ENCODE results near the gene C11orf58.

C11orf58 gene

DNA sequence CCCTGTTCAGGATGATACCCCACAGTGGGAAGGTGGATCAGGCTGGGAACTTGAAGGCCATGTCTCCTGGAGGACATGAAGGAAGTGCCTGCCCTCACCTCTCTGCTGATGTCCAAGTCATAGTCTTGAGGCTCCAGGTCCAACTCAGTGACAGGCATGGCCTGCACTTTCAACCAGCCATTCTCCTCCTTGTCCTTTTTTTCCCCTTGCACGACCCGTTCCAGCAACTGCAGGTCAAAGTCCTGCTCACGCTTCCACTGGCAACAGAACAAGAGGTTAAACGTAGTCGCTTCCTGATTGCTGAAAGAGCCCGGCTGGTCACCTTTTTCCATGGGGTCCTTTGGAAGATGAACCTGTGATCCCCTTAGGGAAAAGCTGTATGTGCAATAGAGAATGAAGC is 47.7 kb downstream of the C11orf58 start:
- no peak for DNase-seq (ENCODE audit: extremely low spot score)
- TF ChIP-seq CTCF (IDR thresholded peaks at IDR 0.05; ENCODE audit: control extremely low read depth, extremely low read depth, low read depth, missing control alignments) = no peak
- CTCF ChIA-PET = interaction anchor here (0.6 to 10.8 kb wide), 24 partner anchors 12 to 742 kb away, joined by 3 to 148 read pairs (median 5); partner anchors contain the start of gene PIK3C2A
- POLR2A ChIA-PET = interaction anchor here (1.3 kb wide), 1 partner anchor 291 kb away, joined by 3 read pairs; the partner anchor contains the start of gene RPS13

DNA sequence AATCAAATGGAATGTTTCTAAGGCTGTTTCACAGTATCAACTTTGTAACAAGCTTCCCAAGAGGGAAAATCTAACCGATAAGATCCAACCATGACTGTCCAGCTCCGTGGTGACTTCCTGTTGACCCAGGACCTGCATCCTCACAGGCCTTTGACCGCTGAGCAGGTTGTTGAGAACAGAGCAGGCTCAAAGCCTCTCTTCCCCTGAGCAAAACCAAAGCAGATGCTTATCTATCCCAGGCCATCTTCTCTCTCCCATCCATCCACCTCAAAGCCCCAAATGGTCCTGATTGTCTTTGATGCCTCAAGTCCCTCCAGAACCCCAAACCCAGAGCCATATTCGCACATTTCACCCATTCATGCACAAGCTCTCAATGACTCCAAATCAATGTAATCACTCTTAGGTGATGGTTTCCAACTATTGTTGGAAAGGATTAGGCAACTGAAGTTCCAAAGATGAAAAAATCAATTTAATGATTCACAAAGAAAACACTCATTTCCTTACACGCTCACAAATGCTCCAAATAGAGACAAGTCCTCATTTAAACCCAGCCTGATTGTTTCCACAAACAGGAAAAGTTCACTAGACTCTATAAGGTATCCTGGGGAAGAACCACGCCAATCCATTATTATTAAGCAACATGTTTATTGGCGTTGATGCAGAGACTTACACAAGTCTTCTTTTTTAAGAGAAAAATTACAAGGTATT is 48.7 kb downstream of the C11orf58 start:
- ChIA-PET POLR2A (interaction anchor here (1.3 kb wide), 1 partner anchor 290 kb away, joined by 3 read pairs; the partner anchor contains the start of gene RPS13), CTCF (interaction anchor here (0.8 to 10.8 kb wide), 17 partner anchors 11 to 1066 kb away, joined by 3 to 148 read pairs (median 9); no protein-coding TSS in a partner anchor)

DNA sequence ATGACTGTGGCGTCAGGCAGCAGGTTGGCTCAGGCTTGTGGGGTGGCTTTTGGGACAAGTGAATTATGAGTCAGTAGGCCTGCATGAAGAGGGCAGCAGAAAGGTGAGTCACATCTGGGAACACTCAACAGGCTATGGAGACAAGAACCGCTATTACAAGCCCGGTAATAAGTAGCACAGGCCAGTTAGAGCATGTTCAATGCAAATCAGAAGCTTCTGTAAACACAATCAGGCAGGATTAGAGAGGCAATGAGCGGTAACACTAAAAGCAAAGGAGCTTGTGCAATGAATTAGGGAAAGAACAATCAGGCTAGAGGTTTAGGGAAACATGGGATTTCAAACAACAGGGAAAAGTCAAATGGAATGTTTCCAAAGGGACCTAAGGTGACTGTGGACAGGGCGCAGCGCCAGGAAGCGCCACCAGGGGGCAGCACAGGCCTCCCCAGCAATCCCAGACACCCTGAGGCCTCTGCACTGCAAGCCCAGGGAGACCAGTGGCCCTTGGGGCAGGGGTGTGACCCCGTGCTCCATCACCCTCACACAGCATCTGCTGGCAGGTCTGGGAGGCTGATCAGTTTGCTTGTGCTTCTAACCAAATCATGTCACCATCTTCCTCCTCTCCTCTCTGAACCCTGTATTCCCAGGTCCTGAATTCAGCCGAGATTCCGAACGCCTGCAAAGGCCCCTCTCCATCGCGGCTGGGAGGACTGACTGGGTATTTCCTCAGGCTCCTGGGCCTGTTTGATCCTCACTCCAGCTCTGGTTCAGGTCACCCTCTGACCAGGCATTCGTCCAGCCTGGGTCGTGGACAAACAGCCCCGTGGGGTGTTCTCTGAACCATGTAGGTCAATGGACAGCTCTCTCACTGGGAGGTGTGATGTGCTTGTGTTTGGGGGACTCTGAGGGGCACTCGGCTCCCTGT is 50.0 kb downstream of the C11orf58 start:
- CTCF ChIA-PET = interaction anchor here (0.8 to 10.8 kb wide), 20 partner anchors 9 to 1065 kb away, joined by 3 to 148 read pairs (median 4); no protein-coding TSS in a partner anchor
- POLR2A ChIA-PET = no interaction called here
- TF ChIP-seq CTCF (IDR thresholded peaks at IDR 0.05; ENCODE audit: control extremely low read depth, extremely low read depth, low read depth, missing control alignments) = peak; percentile 99
- peak; percentile 77 for DNase-seq (ENCODE audit: extremely low spot score)

More for the DNA sequence above, 48.7 kb downstream of the C11orf58 start:
- TF ChIP-seq CTCF (IDR thresholded peaks at IDR 0.05; ENCODE audit: control extremely low read depth, extremely low read depth, low read depth, missing control alignments) = no peak
- DNase-seq (ENCODE audit: extremely low spot score) = no peak

DNA sequence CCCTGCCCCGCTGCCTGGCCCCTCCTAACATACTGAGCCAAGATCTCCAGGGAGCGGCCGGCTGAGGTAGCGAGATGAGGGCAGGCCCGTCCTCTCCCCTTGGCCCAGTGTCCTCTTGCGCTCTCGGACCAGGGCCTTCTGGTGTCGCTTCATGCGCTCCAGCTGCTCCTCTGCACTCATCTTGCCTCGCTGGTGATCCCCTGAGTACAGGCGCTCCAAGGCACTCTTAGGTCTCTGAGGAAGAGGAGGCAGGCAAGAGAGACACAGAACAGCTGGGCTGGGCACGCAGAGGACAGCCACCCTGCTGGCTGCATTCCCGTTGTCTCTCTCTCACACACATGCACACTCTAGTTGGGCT is 50.6 kb downstream of the C11orf58 start:
- DNase-seq (ENCODE audit: extremely low spot score) = no peak
- no peak for TF ChIP-seq CTCF (IDR thresholded peaks at IDR 0.05; ENCODE audit: control extremely low read depth, extremely low read depth, low read depth, missing control alignments)
- ChIA-PET POLR2A (no interaction called here), CTCF (interaction anchor here (1.0 to 10.8 kb wide), 13 partner anchors 9 to 715 kb away, joined by 3 to 148 read pairs (median 7); no protein-coding TSS in a partner anchor)

- DNase-seq (ENCODE audit: extremely low spot score) = no peak
- ChIA-PET CTCF (interaction anchor here (1.0 to 10.8 kb wide), 12 partner anchors 9 to 738 kb away, joined by 3 to 148 read pairs (median 6); no protein-coding TSS in a partner anchor), POLR2A (no interaction called here)
- TF ChIP-seq CTCF (IDR thresholded peaks at IDR 0.05; ENCODE audit: control extremely low read depth, extremely low read depth, low read depth, missing control alignments) = no peak
Measured at GRCh38 chr11:16789560-16790485, 51.4 kb downstream of the C11orf58 start.

All from GM10248 (cell line).